Stimulated activated CD8-positive, alpha-beta memory T cell treated with anti-CD3 and anti-CD28 coated beads, Interleukin-4, amount 100 ng/mL, for 24 hours (primary cell): ENCODE results near the gene UGT1A6.

Experiments used
- DNase-seq: peaks from one replicate; pipeline ENCODE4 v3.0.0-alpha.2; 2020; ENCODE audit warnings: low read depth

Gene UGT1A6

DNA sequence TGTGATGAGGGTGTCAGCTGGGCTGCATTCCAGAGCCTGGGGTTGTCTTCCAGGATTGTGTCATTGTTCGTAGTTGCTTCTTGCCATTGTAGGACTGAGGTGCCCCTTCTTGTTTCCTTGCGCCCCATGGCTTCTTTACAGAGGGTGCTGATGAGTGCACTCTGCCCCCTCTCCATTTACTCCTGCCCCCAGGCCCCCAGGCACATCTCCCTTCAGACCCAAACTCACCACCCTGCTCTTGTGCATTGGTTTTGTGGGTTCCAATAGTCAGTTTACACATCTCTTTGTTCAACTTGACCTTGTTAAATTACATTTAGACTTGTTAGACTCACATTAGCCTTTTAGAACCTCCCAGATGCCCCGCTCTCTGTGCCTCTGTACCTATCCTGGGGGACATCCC is 128.5 kb downstream of the UGT1A6 start:
- no peak for DNase-seq

DNA sequence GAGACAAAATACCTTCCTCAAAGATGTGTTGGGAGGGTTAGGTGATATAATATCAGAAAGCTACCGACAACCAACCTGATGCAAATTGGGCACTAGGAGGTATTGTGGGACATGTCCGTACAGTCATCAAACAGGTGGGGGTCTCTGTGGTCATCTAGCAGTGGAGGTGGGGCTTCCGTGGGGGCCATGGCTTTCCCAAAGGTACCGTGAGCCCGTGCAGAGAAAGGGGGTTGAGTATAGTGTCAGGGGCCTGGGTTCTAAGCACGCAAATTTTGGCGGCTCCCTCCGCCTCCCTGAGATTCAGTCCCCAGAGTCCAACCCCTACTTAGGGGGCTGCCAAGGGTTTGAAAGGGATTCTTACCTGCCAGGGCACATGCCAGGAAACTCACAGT is 129.0 kb downstream of the UGT1A6 start:
- no peak for DNase-seq

DNA sequence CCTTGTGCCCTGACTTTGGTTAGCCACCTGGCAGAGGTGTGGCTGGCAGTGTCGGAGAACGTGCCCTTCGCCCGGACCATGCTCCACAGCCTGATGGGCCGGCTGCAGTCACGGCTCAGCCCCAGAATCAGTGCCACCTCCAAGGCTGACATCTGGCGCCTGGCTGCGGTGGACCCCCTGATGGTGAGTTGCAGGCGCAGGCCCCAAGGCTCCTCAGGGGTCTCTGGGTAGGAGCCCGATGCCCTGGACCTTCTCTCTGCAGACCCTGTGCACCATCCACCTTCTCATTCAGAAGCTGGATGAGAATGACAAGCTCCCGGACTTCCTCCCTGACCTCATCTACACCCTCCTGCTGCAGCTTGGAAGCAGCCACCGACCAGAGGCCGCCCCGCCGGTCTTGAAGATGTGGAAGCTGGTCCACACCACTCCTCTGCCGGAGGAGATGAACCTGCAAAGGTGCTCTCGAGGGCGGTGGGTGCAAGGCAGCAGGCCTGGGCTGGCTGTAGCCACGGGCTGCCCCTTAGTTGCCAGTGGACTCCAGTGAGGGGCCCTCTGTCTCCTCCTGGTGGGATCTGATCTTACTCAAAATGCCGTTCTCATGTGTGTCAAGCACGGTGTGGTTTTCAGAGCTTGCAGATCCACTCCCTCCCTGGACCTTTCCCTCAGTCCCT is 129.5 kb downstream of the UGT1A6 start:
- no peak for DNase-seq
